ENCODE results near the gene SMYD3.

DNA sequence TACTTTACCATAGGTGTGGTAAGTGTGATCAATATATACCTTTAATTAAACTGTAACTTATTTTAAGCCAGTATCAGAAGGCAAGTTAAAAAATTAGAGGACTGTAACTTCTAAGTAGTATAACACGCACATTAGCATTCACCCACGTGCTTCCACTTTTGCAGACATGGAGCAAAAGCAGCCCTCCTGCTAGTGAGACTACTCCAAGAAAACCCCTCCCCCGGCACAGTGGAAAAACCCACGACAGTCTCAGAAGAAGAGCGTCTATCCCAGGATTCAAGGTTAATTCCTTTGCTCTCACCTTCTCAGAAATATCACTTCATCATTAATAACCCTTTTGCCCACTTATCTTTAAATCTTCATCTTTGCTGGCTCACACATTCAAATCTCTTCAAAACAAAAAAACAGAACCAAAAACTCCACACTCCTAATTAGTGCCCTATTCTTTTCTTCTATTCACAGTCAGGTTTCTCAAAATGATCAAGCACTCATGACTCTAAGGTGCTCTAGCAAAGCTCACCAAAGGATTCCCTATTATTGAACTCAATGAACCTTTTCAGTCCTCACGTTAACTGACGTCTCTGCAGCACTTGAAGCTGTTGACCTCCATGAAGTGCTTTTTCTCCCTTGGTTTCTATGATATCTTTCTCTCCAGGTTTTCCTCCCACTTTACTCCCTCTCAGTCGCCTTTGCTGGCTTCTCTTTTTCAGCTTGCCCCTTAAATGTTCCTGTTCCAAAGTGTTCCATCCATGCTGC lies 213.5 kb downstream of the SMYD3 start:
- TF ChIP-seq CTCF (conservative IDR thresholded peaks at IDR 0.05) = no peak
- TF ChIP-seq EZH2 (IDR thresholded peaks at IDR 0.05; ENCODE audit: low read depth) = no peak
